ENCODE results near the gene FOLR2.

Gene FOLR2

DNA sequence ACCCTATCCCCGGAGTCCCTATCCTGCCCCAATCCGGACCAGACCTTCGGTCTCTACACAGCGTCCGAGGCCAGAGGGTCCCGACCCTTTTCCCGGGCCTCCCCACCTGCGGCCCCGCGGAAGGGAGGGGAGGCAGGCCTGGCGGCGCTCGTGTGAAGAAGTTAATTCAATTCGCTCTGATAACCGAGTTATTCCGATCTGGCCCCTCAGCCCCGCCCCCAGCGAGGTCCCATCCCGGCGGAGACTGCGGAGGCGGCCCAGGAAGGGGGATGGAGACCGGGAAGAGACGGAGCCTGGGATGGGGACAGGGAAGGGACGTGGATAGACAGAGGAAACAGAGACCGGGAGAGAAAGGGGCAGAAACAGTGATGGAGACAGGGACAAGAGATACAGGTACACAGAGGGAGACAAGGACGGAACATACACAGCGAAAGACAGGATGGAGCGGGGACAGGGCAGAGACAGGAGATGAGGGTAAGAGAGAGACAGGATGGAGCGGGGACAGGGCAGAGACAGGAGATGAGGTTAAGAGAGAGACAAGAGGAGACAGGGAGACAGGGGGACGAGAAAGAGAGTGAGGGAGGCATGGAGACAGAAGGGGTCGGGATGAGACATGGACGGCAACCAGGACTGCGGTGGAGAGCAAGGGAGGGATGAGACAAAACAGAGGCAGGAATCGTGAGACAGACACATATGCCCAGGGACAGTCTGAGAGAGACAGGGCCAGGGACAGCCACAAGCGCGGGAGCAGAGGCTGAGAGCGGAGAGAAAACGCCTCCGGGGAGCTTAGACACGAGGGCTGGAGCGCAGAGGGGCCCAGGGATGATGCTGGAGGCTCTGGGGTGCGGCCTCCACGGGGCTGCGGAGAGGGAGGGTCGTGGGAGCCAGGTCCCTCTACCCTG, 28.0 kb downstream of the FOLR2 start:
- no peak for DNase-seq (ENCODE audit: extremely low spot score)
- TF ChIP-seq LEF1 (IDR thresholded peaks at IDR 0.05; ENCODE audit: borderline replicate concordance) = no peak
- TF ChIP-seq SP1 (IDR thresholded peaks at IDR 0.05) = no peak
- TF ChIP-seq SUZ12 (IDR thresholded peaks at IDR 0.05) = no peak
- no peak for TF ChIP-seq ZNF384 (IDR thresholded peaks at IDR 0.05)
- TF ChIP-seq, protein P1, sequence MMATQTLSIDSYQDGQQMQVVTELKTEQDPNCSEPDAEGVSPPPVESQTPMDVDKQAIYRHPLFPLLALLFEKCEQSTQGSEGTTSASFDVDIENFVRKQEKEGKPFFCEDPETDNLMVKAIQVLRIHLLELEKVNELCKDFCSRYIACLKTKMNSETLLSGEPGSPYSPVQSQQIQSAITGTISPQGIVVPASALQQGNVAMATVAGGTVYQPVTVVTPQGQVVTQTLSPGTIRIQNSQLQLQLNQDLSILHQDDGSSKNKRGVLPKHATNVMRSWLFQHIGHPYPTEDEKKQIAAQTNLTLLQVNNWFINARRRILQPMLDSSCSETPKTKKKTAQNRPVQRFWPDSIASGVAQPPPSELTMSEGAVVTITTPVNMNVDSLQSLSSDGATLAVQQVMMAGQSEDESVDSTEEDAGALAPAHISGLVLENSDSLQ (IDR thresholded peaks at IDR 0.05) = no peak
- no peak for TF ChIP-seq HDGF (IDR thresholded peaks at IDR 0.05; ENCODE audit: borderline replicate concordance)
- TF ChIP-seq BHLHE40 (IDR thresholded peaks at IDR 0.05; ENCODE audit: borderline replicate concordance) = no peak
- no peak for TF ChIP-seq FOXM1 (IDR thresholded peaks at IDR 0.05; ENCODE audit: borderline replicate concordance)
- TF ChIP-seq FOXK2 (IDR thresholded peaks at IDR 0.05) = no peak
- no peak for TF ChIP-seq NFRKB (IDR thresholded peaks at IDR 0.05)
- no peak for TF ChIP-seq ARNT (IDR thresholded peaks at IDR 0.05)
- TF ChIP-seq ELF4 (IDR thresholded peaks at IDR 0.05) = no peak
- TF ChIP-seq L3MBTL2 (conservative IDR thresholded peaks at IDR 0.05) = no peak
- ChIA-PET POLR2A (no interaction called here), CTCF (no interaction called here)

DNA sequence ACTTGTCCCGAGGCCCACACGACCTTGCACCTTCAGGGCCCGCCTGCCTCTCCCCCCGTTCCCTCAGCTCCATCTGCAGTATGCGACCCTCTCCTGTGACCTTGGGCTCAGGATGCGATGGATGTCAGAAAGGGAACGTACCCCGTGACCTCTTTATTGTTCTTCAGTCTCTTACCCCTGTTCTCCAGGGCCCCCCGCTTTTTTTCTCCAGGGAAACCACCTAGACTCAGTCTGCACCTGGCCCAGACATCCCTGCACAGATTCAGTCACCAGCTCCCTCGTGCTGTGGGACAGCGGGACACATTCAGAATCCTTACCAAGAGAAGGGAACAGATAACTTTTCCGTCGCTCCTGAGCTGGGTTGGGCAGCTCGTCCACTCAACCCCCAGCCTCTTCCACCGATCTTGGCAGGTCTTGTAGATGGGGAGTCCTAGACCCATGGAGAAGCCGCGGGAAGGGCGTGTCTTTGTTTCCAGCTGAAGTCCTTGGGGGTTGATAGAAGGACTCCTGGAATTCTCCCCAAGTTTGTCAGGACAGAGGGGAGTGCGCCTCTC, 28.7 kb downstream of the FOLR2 start:
- CTCF ChIA-PET = no interaction called here

DNA sequence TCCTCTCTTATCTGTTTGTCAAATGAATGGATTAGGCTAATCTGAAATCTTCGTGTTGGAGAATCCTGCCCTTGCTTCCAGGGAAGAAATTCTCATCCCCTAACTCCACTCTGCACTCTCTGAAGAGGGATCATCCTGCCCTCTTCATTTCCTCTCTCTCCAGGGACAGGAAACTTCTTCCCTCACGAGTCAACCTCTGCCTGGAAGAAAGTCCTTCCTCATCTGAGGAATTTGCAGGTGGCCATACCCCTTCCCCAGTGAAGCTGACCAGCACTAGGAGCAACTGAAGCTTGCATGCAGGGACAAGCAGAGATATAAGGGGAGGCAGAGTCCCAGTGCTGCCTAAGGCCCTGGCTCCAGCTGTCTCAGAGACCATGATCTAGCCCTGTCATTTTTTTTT, 31.0 kb downstream of the FOLR2 start:
- no peak for TF ChIP-seq CTBP1 (IDR thresholded peaks at IDR 0.05; ENCODE audit: borderline replicate concordance)
- ChIA-PET CTCF (no interaction called here), POLR2A (no interaction called here)
- no peak for DNase-seq (ENCODE audit: extremely low spot score)

More for the DNA sequence above, 28.7 kb downstream of the FOLR2 start:
- POLR2A ChIA-PET = no interaction called here
- DNase-seq (ENCODE audit: extremely low spot score) = no peak
- TF ChIP-seq HDGF (IDR thresholded peaks at IDR 0.05; ENCODE audit: borderline replicate concordance) = no peak
- TF ChIP-seq ARNT (IDR thresholded peaks at IDR 0.05) = no peak
- TF ChIP-seq ELF4 (IDR thresholded peaks at IDR 0.05) = no peak
- no peak for TF ChIP-seq ZNF384 (IDR thresholded peaks at IDR 0.05)
- no peak for TF ChIP-seq BHLHE40 (IDR thresholded peaks at IDR 0.05; ENCODE audit: borderline replicate concordance)
- TF ChIP-seq L3MBTL2 (conservative IDR thresholded peaks at IDR 0.05) = no peak
- TF ChIP-seq, protein P1 (IDR thresholded peaks at IDR 0.05) = no peak
- no peak for TF ChIP-seq CTBP1 (IDR thresholded peaks at IDR 0.05; ENCODE audit: borderline replicate concordance)
- TF ChIP-seq FOXK2 (IDR thresholded peaks at IDR 0.05) = no peak
- TF ChIP-seq FOXA1 (IDR thresholded peaks at IDR 0.05) = no peak
- TF ChIP-seq LEF1 (IDR thresholded peaks at IDR 0.05; ENCODE audit: borderline replicate concordance) = no peak
- no peak for TF ChIP-seq FOXM1 (IDR thresholded peaks at IDR 0.05; ENCODE audit: borderline replicate concordance)

DNA sequence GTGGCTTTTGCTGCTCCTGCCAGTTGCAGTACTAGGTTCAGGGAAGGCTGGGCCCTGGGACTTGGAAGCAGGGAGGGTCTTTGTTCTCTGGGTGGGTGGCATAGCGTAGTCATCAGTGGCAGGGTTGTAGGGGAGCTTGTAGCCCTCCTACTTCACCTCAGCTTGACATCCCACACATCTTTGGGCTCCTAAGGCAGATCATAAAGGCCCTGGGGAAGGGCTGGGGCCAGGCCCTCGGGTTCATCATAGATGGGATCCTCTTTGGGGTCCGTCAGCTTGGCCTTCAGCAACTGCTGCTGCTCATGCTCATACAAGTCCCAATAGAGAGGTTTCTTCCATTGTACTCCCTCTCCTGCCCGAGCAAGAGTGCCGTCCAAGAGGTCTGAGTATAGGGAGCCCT, 33.4 kb downstream of the FOLR2 start:
- no peak for DNase-seq (ENCODE audit: extremely low spot score)
- CTCF ChIA-PET = no interaction called here
- POLR2A ChIA-PET = no interaction called here
- TF ChIP-seq FOXM1 (IDR thresholded peaks at IDR 0.05; ENCODE audit: borderline replicate concordance) = no peak

DNA sequence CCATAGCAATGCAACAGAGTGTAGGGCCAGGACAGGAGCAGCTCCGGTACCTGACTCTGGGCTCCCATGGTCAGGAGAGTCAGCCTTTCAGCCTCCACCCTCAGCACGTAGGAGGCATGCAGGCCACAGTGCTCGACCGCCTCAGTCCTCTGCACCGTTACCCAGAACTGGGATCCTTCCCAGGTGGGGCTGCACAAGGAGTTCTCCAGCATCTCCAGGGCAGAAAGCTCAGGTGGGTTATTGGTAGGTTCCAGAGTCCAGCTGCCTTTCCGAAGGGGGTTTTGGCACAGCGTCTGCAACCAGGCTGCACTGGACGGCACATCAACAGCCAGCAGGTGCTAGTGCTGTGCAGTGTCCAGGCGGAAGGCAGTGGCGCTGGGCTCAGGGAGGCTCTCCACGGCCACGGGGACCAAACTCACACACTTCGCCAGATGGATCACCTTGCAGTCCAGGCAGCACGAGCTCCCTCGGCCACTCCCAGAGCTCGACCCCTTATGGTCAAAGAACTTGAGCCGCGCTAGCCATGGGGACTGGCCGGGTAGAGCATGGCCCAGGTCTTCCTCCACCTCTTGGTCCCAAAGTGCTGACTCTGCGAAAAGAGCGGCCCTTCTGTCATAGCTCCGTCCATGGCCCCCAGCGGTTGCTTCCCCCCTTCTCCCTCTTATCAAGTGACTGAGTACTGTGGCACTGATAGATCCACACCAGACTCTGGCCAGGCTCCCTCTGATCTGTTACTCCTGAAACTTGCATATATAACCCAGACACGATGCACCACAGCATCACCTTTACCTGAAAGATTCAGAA, 34.3 kb downstream of the FOLR2 start:
- ChIA-PET POLR2A (no interaction called here), CTCF (no interaction called here)
- DNase-seq (ENCODE audit: extremely low spot score) = no peak
- no peak for TF ChIP-seq NFRKB (IDR thresholded peaks at IDR 0.05)
- no peak for TF ChIP-seq ARNT (IDR thresholded peaks at IDR 0.05)
- TF ChIP-seq TARDBP (IDR thresholded peaks at IDR 0.05) = no peak
- no peak for TF ChIP-seq FOXK2 (IDR thresholded peaks at IDR 0.05)
- no peak for TF ChIP-seq CTBP1 (IDR thresholded peaks at IDR 0.05; ENCODE audit: borderline replicate concordance)
- no peak for TF ChIP-seq LEF1 (IDR thresholded peaks at IDR 0.05; ENCODE audit: borderline replicate concordance)
- no peak for TF ChIP-seq FOXA1 (IDR thresholded peaks at IDR 0.05)
- no peak for TF ChIP-seq FOXM1 (IDR thresholded peaks at IDR 0.05; ENCODE audit: borderline replicate concordance)
- no peak for TF ChIP-seq L3MBTL2 (conservative IDR thresholded peaks at IDR 0.05)
- TF ChIP-seq HDGF (IDR thresholded peaks at IDR 0.05; ENCODE audit: borderline replicate concordance) = no peak
- TF ChIP-seq SUZ12 (IDR thresholded peaks at IDR 0.05) = no peak
- no peak for TF ChIP-seq BHLHE40 (IDR thresholded peaks at IDR 0.05; ENCODE audit: borderline replicate concordance)
- no peak for TF ChIP-seq ZNF384 (IDR thresholded peaks at IDR 0.05)
- TF ChIP-seq, protein P1 (IDR thresholded peaks at IDR 0.05) = no peak
- TF ChIP-seq ELF4 (IDR thresholded peaks at IDR 0.05) = no peak

DNA sequence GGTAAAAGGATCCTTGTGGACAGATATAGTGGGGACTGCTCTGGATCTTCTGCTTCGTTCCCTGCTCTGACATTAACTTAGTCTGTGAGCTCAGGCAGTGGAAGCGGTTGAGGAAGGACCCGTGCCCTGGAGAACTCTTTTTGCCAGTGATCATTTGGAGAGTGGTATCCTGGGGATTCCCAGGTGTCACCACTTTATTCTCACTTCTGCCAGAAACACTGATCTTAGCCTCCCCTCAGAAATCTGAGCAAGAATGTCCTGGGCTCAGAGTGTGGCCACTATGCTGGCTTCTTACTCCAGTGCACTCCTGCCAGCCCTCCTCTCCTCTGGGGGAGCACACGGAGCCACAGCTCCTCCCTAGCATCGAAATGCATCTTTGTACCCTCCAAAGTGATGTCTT, 35.0 kb downstream of the FOLR2 start:
- no peak for DNase-seq (ENCODE audit: extremely low spot score)
- TF ChIP-seq SUZ12 (IDR thresholded peaks at IDR 0.05) (no peak), NFRKB (IDR thresholded peaks at IDR 0.05) (no peak), L3MBTL2 (conservative IDR thresholded peaks at IDR 0.05) (no peak), BHLHE40 (IDR thresholded peaks at IDR 0.05; ENCODE audit: borderline replicate concordance) (no peak), ARNT (IDR thresholded peaks at IDR 0.05) (no peak), SP1 (IDR thresholded peaks at IDR 0.05) (no peak), FOXK2 (IDR thresholded peaks at IDR 0.05) (no peak), HDGF (IDR thresholded peaks at IDR 0.05; ENCODE audit: borderline replicate concordance) (no peak)
- CTCF ChIA-PET = no interaction called here
- POLR2A ChIA-PET = no interaction called here

Data from HEK293T (cell line).